H4 (cell line): ENCODE results near the gene WFS1. TPM values are rescaled to one million over a fixed set of nuclear protein-coding genes. Genes with fewer than 3 reads are reported as not detected.

Experiments
- DNase-seq: peaks from one replicate; pipeline ENCODE4 v3.0.0-alpha.2; 2015; ENCODE audit warnings: low spot score
- total RNA-seq: library from RNA; depleted of rRNA; stranded (reverse); fragments of >200 nt; shearing (Covaris generic); gene quantifications from 2 replicates; pipeline ENCODE4 v1.2.3, GENCODE V29; 2014

Gene WFS1
- total RNA-seq, 1 experiment from 2014 or later: 32.6 TPM

GRCh38 chr4:6258741-6259140 lies 10.9 kb upstream of the WFS1 start:
- DNase-seq: no peak

- no peak for DNase-seq
Observed at GRCh38 chr4:6259886-6260285, 9.8 kb upstream of the WFS1 start.

GRCh38 chr4:6262176-6262575 lies 7.5 kb upstream of the WFS1 start:
- DNase-seq: no peak

GRCh38 chr4:6262847-6263487 lies 6.7 kb upstream of the WFS1 start:
- DNase-seq: no peak

- no peak for DNase-seq
Observed at GRCh38 chr4:6263526-6264224, 6.0 kb upstream of the WFS1 start.

GRCh38 chr4:6264225-6264540 lies 5.5 kb upstream of the WFS1 start:
- no peak for DNase-seq

- no peak for DNase-seq
Observed at GRCh38 chr4:6265546-6265945, 4.1 kb upstream of the WFS1 start.

GRCh38 chr4:6267573-6267972 lies 2.1 kb upstream of the WFS1 start:
- DNase-seq: no peak

- DNase-seq: no peak
Observed at GRCh38 chr4:6268650-6269615, 717 bp upstream of the WFS1 start.

GRCh38 chr4:6270636-6271121 lies 1.0 kb downstream of the WFS1 start:
- DNase-seq: no peak

- DNase-seq: no peak
Observed at GRCh38 chr4:6271206-6271605, 1.6 kb downstream of the WFS1 start.

- DNase-seq: no peak
Observed at GRCh38 chr4:6271701-6272465, 2.2 kb downstream of the WFS1 start.

- DNase-seq: peak; percentile 87
Observed at GRCh38 chr4:6272863-6273660, 3.4 kb downstream of the WFS1 start.

GRCh38 chr4:6273661-6273990 lies 4.0 kb downstream of the WFS1 start:
- DNase-seq: no peak

- DNase-seq: no peak
Observed at GRCh38 chr4:6275351-6275750, 5.7 kb downstream of the WFS1 start.

- DNase-seq: no peak
Observed at GRCh38 chr4:6275898-6276806, 6.5 kb downstream of the WFS1 start.

- no peak for DNase-seq
Observed at GRCh38 chr4:6277139-6277802, 7.6 kb downstream of the WFS1 start.

GRCh38 chr4:6277935-6278800 lies 8.5 kb downstream of the WFS1 start:
- no peak for DNase-seq
